ENCODE results near the gene MUC5AC.

DNA sequence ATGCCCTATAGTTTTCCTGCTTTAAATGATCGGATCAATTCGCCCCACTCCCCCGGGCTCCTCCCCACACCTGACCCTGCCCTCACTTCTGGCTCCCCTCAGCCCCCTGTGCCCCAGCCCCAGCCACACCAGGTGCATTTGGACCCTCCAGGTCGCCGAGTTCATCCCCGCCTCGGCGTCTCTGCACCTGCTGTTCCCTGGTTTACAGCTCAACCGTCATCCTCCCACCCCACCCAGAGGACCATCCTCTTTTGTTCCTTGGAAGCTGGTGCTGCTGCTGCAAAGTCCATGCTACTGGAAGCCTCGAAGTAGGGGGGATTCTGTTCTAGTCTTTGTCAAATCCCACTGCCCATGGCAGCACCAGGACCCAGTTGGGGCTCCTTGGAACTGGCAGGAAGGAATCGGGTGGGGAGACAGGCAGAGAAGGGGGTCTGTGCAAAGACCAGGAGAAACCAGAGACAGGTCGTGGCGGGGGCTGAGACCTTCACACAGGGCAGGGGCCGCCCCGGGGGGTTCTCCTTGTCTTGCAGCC, 60.6 kb downstream of the MUC5AC start:
- TF ChIP-seq, protein P1, sequence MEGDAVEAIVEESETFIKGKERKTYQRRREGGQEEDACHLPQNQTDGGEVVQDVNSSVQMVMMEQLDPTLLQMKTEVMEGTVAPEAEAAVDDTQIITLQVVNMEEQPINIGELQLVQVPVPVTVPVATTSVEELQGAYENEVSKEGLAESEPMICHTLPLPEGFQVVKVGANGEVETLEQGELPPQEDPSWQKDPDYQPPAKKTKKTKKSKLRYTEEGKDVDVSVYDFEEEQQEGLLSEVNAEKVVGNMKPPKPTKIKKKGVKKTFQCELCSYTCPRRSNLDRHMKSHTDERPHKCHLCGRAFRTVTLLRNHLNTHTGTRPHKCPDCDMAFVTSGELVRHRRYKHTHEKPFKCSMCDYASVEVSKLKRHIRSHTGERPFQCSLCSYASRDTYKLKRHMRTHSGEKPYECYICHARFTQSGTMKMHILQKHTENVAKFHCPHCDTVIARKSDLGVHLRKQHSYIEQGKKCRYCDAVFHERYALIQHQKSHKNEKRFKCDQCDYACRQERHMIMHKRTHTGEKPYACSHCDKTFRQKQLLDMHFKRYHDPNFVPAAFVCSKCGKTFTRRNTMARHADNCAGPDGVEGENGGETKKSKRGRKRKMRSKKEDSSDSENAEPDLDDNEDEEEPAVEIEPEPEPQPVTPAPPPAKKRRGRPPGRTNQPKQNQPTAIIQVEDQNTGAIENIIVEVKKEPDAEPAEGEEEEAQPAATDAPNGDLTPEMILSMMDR (IDR thresholded peaks at IDR 0.05), result no peak
- no peak for TF ChIP-seq POLR2A (IDR thresholded peaks at IDR 0.05)
